Osteoblast (primary cell): ENCODE results near the gene UNC5C. TPM values are rescaled to one million over a fixed set of nuclear protein-coding genes. Genes with fewer than 3 reads are reported as not detected.

ENCODE experiments used
- DNase-seq: peaks from one replicate; pipeline ENCODE4 v3.0.0; 2011; ENCODE audit warnings: low spot score, mixed read lengths; ENCODE audit not compliant: insufficient read length; ENCODE audit errors: missing footprints
- H2AFZ ChIP-seq: 2 replicates; pipeline ENCODE4 v1.6.0; 2011; ENCODE audit warnings: mild to moderate bottlenecking, low read length
- H3K27ac ChIP-seq: 2 replicates; pipeline ENCODE4 v1.5.1; 2011; ENCODE audit warnings: mild to moderate bottlenecking, low read depth, low read length, moderate library complexity
- H3K27me3 ChIP-seq: 2 replicates; pipeline ENCODE4 v1.6.0; 2012; ENCODE audit warnings: mild to moderate bottlenecking, control low read depth, inconsistent platforms, low read length, moderate library complexity; ENCODE audit not compliant: insufficient read depth
- H3K36me3 ChIP-seq: 2 replicates; pipeline ENCODE4 v1.5.1; 2011; ENCODE audit warnings: mild to moderate bottlenecking, low read length, control low read depth, moderate library complexity; ENCODE audit not compliant: insufficient read depth
- H3K4me1 ChIP-seq: 2 replicates; pipeline ENCODE4 v1.5.1; 2011; ENCODE audit warnings: mild to moderate bottlenecking, low read length, control low read depth, moderate library complexity; ENCODE audit not compliant: insufficient read depth
- H3K4me2 ChIP-seq: 2 replicates; pipeline ENCODE4 v1.6.0; 2011; ENCODE audit warnings: mild to moderate bottlenecking, low read length; ENCODE audit not compliant: insufficient read depth
- H3K4me3 ChIP-seq: fragments of 200-600 bp; sonication (generic); 3 replicates; pipeline ENCODE4 v1.5.1; 2012; ENCODE audit warnings: mild to moderate bottlenecking, low read length, inconsistent platforms; ENCODE audit not compliant: insufficient read depth
- H3K79me2 ChIP-seq: 2 replicates; pipeline ENCODE4 v1.6.0; 2012; ENCODE audit warnings: mild to moderate bottlenecking, low read length, control low read depth, inconsistent platforms; ENCODE audit not compliant: insufficient read depth
- H3K9me3 ChIP-seq: 2 replicates; pipeline ENCODE4 v1.5.1; 2011; ENCODE audit warnings: low read depth, low read length, control low read depth
- H4K20me1 ChIP-seq: 2 replicates; pipeline ENCODE4 v1.6.0; 2012; ENCODE audit warnings: mild to moderate bottlenecking, low read length, control low read depth; ENCODE audit not compliant: insufficient read depth
- total RNA-seq: library from RNA; depleted of rRNA; stranded (reverse); fragments of >200 nt; gene quantifications from 2 replicates; pipeline ENCODE4 v1.2.3, GENCODE V29; 2012
- TF ChIP-seq, protein P1 (sequence below): IDR thresholded peaks from 2 replicates; pipeline ENCODE4 v1.5.1; 2011; ENCODE audit warnings: mild to moderate bottlenecking, low read depth, low read length, moderate library complexity; ENCODE audit errors: extremely low read depth

The UNC5C gene
- total RNA-seq, 1 donor: 9.0 TPM

DNA sequence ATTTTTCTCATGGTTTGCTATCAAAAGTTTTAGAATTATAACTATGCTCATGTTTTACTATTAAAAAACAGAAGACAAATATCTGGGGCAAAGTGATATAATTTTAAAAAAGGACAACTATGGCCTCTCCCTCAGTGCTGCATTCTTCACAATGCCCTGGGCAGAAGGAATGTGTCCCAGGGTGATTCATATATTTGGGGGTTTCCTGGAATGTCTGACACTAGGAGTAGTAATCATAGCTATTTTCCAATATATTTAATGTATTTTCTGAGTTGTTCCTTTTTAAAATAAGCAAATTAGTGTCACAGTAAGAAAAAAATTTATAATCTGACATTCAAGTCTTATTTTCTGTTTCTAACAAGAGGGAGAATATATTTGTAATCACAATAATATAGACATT lies 281.7 kb downstream of the UNC5C start:
- Histone ChIP-seq H2AFZ (no peak overlapping the region), H3K4me3 (no peak overlapping the region)

DNA sequence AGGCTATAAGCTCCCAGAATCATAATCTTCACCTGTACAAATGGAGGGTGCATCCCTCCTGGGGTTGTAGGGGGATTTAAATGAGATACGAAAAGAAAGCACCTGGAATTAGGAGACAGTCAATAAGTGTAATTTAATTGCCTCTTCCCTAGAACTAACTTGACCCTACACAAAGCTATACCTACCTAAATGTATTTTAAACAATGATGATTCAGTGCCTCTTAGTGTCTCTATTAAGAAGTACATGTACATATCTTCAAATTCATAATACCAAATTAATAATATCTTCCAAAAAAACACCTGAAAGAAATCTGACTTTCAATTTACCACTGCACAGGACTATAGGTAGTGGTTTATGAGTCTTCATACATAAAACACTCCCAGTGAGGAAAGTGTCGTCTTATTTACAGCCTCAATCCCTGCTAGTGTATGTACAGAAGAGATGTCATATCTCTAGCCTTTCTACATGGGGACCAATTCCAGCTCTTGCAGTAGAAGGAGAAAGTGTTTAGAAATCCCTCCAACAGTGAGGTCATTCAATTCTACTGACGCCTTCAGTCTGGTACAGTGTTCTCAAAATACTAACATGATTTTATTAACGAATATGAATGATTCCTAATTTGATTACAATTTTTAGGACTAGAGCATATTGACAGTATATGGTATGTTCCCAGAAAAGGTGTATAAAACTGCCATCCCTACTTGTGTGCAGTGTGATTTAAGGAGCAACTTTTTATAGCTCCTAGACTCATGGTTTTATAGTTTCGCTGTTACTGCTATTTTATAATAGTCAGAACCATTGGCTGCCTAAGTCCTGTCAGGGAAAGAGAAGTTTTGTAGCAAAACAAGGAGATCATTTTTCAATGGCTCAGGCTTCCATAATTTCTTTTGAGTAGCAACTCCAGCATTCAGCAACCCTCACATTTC lies 282.7 kb downstream of the UNC5C start:
- peaks cover 13% of the 10 kb centered on the region for H3K4me1 ChIP-seq
- no peak overlapping the region for H2AFZ ChIP-seq
- TF ChIP-seq, protein P1, sequence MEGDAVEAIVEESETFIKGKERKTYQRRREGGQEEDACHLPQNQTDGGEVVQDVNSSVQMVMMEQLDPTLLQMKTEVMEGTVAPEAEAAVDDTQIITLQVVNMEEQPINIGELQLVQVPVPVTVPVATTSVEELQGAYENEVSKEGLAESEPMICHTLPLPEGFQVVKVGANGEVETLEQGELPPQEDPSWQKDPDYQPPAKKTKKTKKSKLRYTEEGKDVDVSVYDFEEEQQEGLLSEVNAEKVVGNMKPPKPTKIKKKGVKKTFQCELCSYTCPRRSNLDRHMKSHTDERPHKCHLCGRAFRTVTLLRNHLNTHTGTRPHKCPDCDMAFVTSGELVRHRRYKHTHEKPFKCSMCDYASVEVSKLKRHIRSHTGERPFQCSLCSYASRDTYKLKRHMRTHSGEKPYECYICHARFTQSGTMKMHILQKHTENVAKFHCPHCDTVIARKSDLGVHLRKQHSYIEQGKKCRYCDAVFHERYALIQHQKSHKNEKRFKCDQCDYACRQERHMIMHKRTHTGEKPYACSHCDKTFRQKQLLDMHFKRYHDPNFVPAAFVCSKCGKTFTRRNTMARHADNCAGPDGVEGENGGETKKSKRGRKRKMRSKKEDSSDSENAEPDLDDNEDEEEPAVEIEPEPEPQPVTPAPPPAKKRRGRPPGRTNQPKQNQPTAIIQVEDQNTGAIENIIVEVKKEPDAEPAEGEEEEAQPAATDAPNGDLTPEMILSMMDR: no peak
- no peaks in the 10 kb centered on the region for H3K27me3 ChIP-seq
- no peak for DNase-seq
- H3K27ac ChIP-seq: no peak overlapping the region
- no peaks in the 10 kb centered on the region for H3K79me2 ChIP-seq
- no peak overlapping the region for H3K4me3 ChIP-seq
- no peaks in the 10 kb centered on the region for H3K36me3 ChIP-seq
- no peak overlapping the region for H3K4me2 ChIP-seq
- H3K9me3 ChIP-seq: no peaks in the 10 kb centered on the region
- H4K20me1 ChIP-seq: no peaks in the 10 kb centered on the region

More for the DNA sequence above, 281.7 kb downstream of the UNC5C start:
- Histone ChIP-seq H3K79me2 (no peaks in the 10 kb centered on the region), H3K4me2 (peak overlapping the region; percentile 59), H3K27ac (peak overlapping the region; percentile 31), H3K27me3 (no peaks in the 10 kb centered on the region), H3K9me3 (no peaks in the 10 kb centered on the region), H3K4me1 (peaks cover 13% of the 10 kb centered on the region), H3K36me3 (no peaks in the 10 kb centered on the region), H4K20me1 (no peaks in the 10 kb centered on the region)
- DNase-seq: peak; percentile 86
- TF ChIP-seq, protein P1: no peak

DNA sequence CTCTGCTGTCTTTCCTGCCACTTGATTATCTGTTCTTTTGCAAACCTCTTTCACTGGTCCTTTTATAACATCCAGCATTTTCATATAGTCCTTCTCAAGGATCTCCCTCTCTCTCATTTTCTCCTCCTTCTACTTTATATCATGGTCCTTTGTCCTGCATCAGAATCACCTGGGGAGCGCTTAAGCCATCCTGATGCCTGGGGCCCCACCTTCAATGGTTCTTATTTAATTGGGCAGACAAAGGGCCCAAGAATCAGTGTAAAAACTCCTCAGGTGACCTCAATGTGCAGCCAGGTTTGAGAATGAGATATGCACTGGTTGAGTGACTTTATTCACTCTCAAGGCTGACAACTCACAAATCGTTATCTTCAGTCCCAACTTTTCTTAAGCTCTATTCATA lies 283.9 kb downstream of the UNC5C start:
- no peak overlapping the region for H2AFZ ChIP-seq
- no peaks in the 10 kb centered on the region for H4K20me1 ChIP-seq
- TF ChIP-seq, protein P1: no peak
- H3K79me2 ChIP-seq: no peaks in the 10 kb centered on the region
- no peak for DNase-seq
- no peak overlapping the region for H3K27ac ChIP-seq
- H3K9me3 ChIP-seq: no peaks in the 10 kb centered on the region
- H3K4me3 ChIP-seq: no peak overlapping the region
- no peaks in the 10 kb centered on the region for H3K36me3 ChIP-seq
- no peak overlapping the region for H3K4me2 ChIP-seq
- peaks cover 13% of the 10 kb centered on the region for H3K4me1 ChIP-seq
- H3K27me3 ChIP-seq: no peaks in the 10 kb centered on the region

DNA sequence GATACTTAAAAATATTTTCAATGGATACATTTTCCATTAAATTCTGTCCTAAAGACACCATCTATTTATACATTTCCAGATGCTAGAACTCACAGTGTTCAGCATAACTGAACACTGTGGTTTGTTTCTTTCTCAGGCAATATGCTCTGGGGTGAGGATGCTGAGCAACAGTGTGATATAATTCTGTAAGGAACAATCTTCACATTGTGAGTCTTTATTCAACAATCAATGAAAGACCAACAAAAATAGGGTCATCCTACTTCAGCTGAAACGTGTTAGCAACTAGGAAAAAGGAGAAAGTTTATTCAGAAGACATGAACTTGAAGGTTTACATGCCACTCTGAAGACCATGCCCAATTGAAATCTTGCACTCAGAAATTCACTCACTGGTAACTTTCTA lies 284.8 kb downstream of the UNC5C start:
- Histone ChIP-seq H4K20me1 (no peaks in the 10 kb centered on the region), H2AFZ (no peak overlapping the region), H3K4me3 (no peak overlapping the region), H3K36me3 (no peaks in the 10 kb centered on the region), H3K9me3 (no peaks in the 10 kb centered on the region), H3K79me2 (no peaks in the 10 kb centered on the region), H3K4me2 (no peak overlapping the region), H3K4me1 (peaks cover 13% of the 10 kb centered on the region), H3K27ac (no peak overlapping the region), H3K27me3 (no peaks in the 10 kb centered on the region)
- TF ChIP-seq, protein P1: no peak
- DNase-seq: peak; percentile 19
